ENCODE measurements around the gene MORN1.

- TF ChIP-seq POLR2A (IDR thresholded peaks at IDR 0.05) (no peak), CTCF (IDR thresholded peaks at IDR 0.05) (peak; percentile 82 to 93 (median 84))
Measured at GRCh38 chr1:2414297-2414958, 23.1 kb upstream of the MORN1 start.

Measured in right lobe of liver (tissue), 4 donors.